NCI-H2196 treated with DMSO at 0.1 percent for 48 hours (cell line): ENCODE measurements around the gene OLFM3.

ENCODE experiments used
- DNase-seq: peaks from one replicate; lab custom pipeline; 2025; ENCODE audit not compliant: unreplicated experiment; lab: John Stamatoyannopoulos, UW

The OLFM3 gene

GRCh38 chr1:101996825-101997465 lies at the start of gene OLFM3:
Gene OLFM3 (minus strand): TSS chr1:101996926.
- DNase-seq: no peak

- no peak for DNase-seq
Measured at GRCh38 chr1:102045752-102046151, 49.0 kb upstream of the OLFM3 start.

GRCh38 chr1:102032534-102032933 lies 35.8 kb upstream of the OLFM3 start:
- no peak for DNase-seq

- no peak for DNase-seq
Measured at GRCh38 chr1:102019530-102019929, 22.8 kb upstream of the OLFM3 start.

GRCh38 chr1:102015728-102016127 lies 19.0 kb upstream of the OLFM3 start:
- no peak for DNase-seq

- no peak for DNase-seq
Measured at GRCh38 chr1:102002057-102002456, 5.3 kb upstream of the OLFM3 start.

GRCh38 chr1:101995984-101996745 lies 561 bp downstream of the OLFM3 start:
- no peak for DNase-seq

- DNase-seq: no peak
Measured at GRCh38 chr1:101993710-101994109, 3.0 kb downstream of the OLFM3 start.

GRCh38 chr1:101992821-101993575 lies 3.7 kb downstream of the OLFM3 start:
- DNase-seq: no peak

GRCh38 chr1:101980974-101981373 lies 15.8 kb downstream of the OLFM3 start:
- no peak for DNase-seq

- DNase-seq: no peak
Measured at GRCh38 chr1:101977266-101977665, 19.5 kb downstream of the OLFM3 start.

GRCh38 chr1:101976161-101976560 lies 20.6 kb downstream of the OLFM3 start:
- DNase-seq: no peak

- DNase-seq: no peak
Measured at GRCh38 chr1:101975371-101975770, 21.4 kb downstream of the OLFM3 start.

GRCh38 chr1:101974599-101975274 lies 22.0 kb downstream of the OLFM3 start:
- no peak for DNase-seq

- DNase-seq: no peak
Measured at GRCh38 chr1:101971304-101971703, 25.4 kb downstream of the OLFM3 start.

- DNase-seq: no peak
Measured at GRCh38 chr1:101967871-101968270, 28.9 kb downstream of the OLFM3 start.

- no peak for DNase-seq
Measured at GRCh38 chr1:101965341-101965740, 31.4 kb downstream of the OLFM3 start.

- DNase-seq: no peak
Measured at GRCh38 chr1:101964708-101965107, 32.0 kb downstream of the OLFM3 start.

GRCh38 chr1:101960142-101960541 lies 36.6 kb downstream of the OLFM3 start:
- DNase-seq: no peak

- no peak for DNase-seq
Measured at GRCh38 chr1:101959456-101959855, 37.3 kb downstream of the OLFM3 start.

- no peak for DNase-seq
Measured at GRCh38 chr1:101957771-101958170, 39.0 kb downstream of the OLFM3 start.
